A673 (cell line): ENCODE results near the gene HERC2. TPM values are rescaled to one million over a fixed set of nuclear protein-coding genes. Genes with fewer than 3 reads are reported as not detected.

Experiments used
- BruUV-seq: library from RNA; stranded (reverse); fragments of 400-500 nt; replicated peaks from 2 replicates; lab custom pipeline; 2021; lab: Mats Ljungman, UMichigan
- CTCF ChIA-PET: fragments of 300-600 bp; sonication (Branson Sonifier 250); formaldehyde crosslinking; loops from one replicate; lab custom pipeline; 2022; ENCODE audit warnings: antibody characterized with exemption; lab: Charles Lee
- POLR2A ChIA-PET: fragments of 300-600 bp; sonication (Branson Sonifier 250); formaldehyde crosslinking; loops from one replicate; lab custom pipeline; 2022; ENCODE audit warnings: antibody characterized with exemption; ENCODE audit not compliant: low non-redundant PET; lab: Charles Lee
- DNase-seq: peaks from one replicate; pipeline ENCODE4 v3.0.0-alpha.2; 2015; ENCODE audit warnings: low spot score
- H3K27ac ChIP-seq: fragments of 200-600 bp; sonication (generic); 2 replicates; pipeline ENCODE4 v1.5.1; 2016; ENCODE audit warnings: mixed run types, low read depth, mild to moderate bottlenecking, mixed read lengths, antibody characterized with exemption, low read length; ENCODE audit not compliant: poor library complexity, severe bottlenecking
- H3K27me3 ChIP-seq: fragments of 200-600 bp; sonication (generic); replicated peaks from 2 replicates; pipeline ENCODE4 v1.6.1; 2017; ENCODE audit warnings: mixed run types, low read depth, mild to moderate bottlenecking, mixed read lengths, antibody characterized with exemption, low read length; ENCODE audit not compliant: insufficient read depth, poor library complexity
- H3K36me3 ChIP-seq: fragments of 200-600 bp; sonication (generic); 2 replicates; pipeline ENCODE4 v1.6.1; 2016; ENCODE audit warnings: mixed run types, mild to moderate bottlenecking, mixed read lengths, antibody characterized with exemption, low read length; ENCODE audit not compliant: insufficient read depth, poor library complexity, severe bottlenecking
- H3K4me1 ChIP-seq: fragments of 200-600 bp; sonication (generic); 2 replicates; pipeline ENCODE4 v1.6.1; 2017; ENCODE audit warnings: mixed run types, mild to moderate bottlenecking, mixed read lengths, antibody characterized with exemption, low read length; ENCODE audit not compliant: insufficient read depth, poor library complexity, severe bottlenecking
- H3K4me3 ChIP-seq: fragments of 200-600 bp; sonication (generic); 2 replicates; pipeline ENCODE4 v1.5.1; 2016; ENCODE audit warnings: low read depth, mixed run types, mild to moderate bottlenecking, mixed read lengths, low read length; ENCODE audit not compliant: poor library complexity, severe bottlenecking
- H3K9me3 ChIP-seq: fragments of 200-600 bp; sonication (generic); 2 replicates; pipeline ENCODE4 v1.6.1; 2016; ENCODE audit warnings: mixed run types, low read depth, mild to moderate bottlenecking, mixed read lengths, antibody characterized with exemption, low read length; ENCODE audit not compliant: poor library complexity, severe bottlenecking
- CTCF ChIP-seq: fragments of 300-800, 200-600 bp; sonication (generic); conservative IDR thresholded peaks from 2 replicates; pipeline ENCODE4 v1.5.1; 2017; ENCODE audit warnings: low read depth, mild to moderate bottlenecking, antibody characterized with exemption, low read length, moderate library complexity, mixed read lengths
- EZH2 ChIP-seq: fragments of 200-600 bp; sonication (generic); IDR thresholded peaks from 2 replicates; pipeline ENCODE4 v1.6.1; 2017; ENCODE audit warnings: borderline replicate concordance, low read depth, mild to moderate bottlenecking, mixed read lengths, antibody characterized with exemption, low read length; ENCODE audit not compliant: poor library complexity, severe bottlenecking
- intact Hi-C: fragments of 100-400 bp; cut with micrococcal nuclease; formaldehyde crosslinking; loops from one replicate; pipeline ENCODE4 v1.10.0; 2022; ENCODE audit not compliant: unreplicated experiment
- total RNA-seq: library from RNA; stranded (reverse); gene quantifications from 2 replicates; pipeline ENCODE4 v1.2.3, GENCODE V29; 2021

The HERC2 gene
- total RNA-seq, 1 experiment from 2014 or later, result 86.1 TPM

- no TSS peak for BruUV-seq
- no peak overlapping the region for H3K27ac ChIP-seq
- H3K27me3 ChIP-seq, result no peaks in the 10 kb centered on the region
- ChIA-PET POLR2A (no interaction called here), CTCF (no interaction called here)
- H3K4me3 ChIP-seq, result no peak overlapping the region
- TF ChIP-seq CTCF (no peak), EZH2 (no peak)
- DNase-seq, result no peak
- H3K4me1 ChIP-seq, result no peaks in the 10 kb centered on the region
- H3K36me3 ChIP-seq, result peaks cover 15% of the 10 kb centered on the region
- intact Hi-C loops, result no loop called here
- H3K9me3 ChIP-seq, result no peaks in the 10 kb centered on the region
Observed at GRCh38 chr15:28128031-28128430, 193.9 kb downstream of the HERC2 start.

- intact Hi-C loops, result no loop called here
- POLR2A ChIA-PET, result no interaction called here
- no TSS peak for BruUV-seq
Observed at GRCh38 chr15:28127036-28127435, 194.9 kb downstream of the HERC2 start.

GRCh38 chr15:28125673-28126651, 196.0 kb downstream of the HERC2 start:
- H3K27me3 ChIP-seq, result no peaks in the 10 kb centered on the region
- H3K9me3 ChIP-seq, result no peaks in the 10 kb centered on the region
- H3K27ac ChIP-seq, result no peak overlapping the region
- intact Hi-C loops, result no loop called here
- CTCF ChIA-PET, result interaction anchor here (0.6 to 1.0 kb wide), 5 partner anchors 19 to 1235 kb away, joined by 4 to 5 read pairs (median 4); no protein-coding TSS in a partner anchor
- peak; percentile 67 for TF ChIP-seq CTCF
- no peak for TF ChIP-seq EZH2
- H3K36me3 ChIP-seq, result peaks cover 14% of the 10 kb centered on the region
- peak; percentile 59 for DNase-seq
- no peaks in the 10 kb centered on the region for H3K4me1 ChIP-seq
- no peak overlapping the region for H3K4me3 ChIP-seq
- POLR2A ChIA-PET, result no interaction called here
- no TSS peak for BruUV-seq

More at GRCh38 chr15:28127036-28127435, 194.9 kb downstream of the HERC2 start:
- H3K4me1 ChIP-seq, result no peaks in the 10 kb centered on the region
- no peaks in the 10 kb centered on the region for H3K9me3 ChIP-seq
- CTCF ChIA-PET, result no interaction called here
- peaks cover 15% of the 10 kb centered on the region for H3K36me3 ChIP-seq
- H3K4me3 ChIP-seq, result no peak overlapping the region
- TF ChIP-seq EZH2 (no peak), CTCF (no peak)
- no peak for DNase-seq
- no peaks in the 10 kb centered on the region for H3K27me3 ChIP-seq
- no peak overlapping the region for H3K27ac ChIP-seq
